C4-2B (cell line): ENCODE results near the gene ENOX2.

Experiments
- H3K27ac ChIP-seq: fragments of 450-650 bp; 2 replicates; pipeline ENCODE4 v1.5.1; 2017
- CTCF ChIP-seq: fragments of 450-650 bp; conservative IDR thresholded peaks from 2 replicates; pipeline ENCODE4 v1.5.1; 2017; ENCODE audit warnings: mild to moderate bottlenecking
- ZFX ChIP-seq: fragments of 450-650 bp; IDR thresholded peaks from 2 replicates; pipeline ENCODE4 v1.6.1; 2017

ENOX2 gene

GRCh38 chrX:130626521-130626920 lies 276.5 kb downstream of the ENOX2 start:
- H3K27ac ChIP-seq: no peak overlapping the region
- TF ChIP-seq CTCF: no peak
- TF ChIP-seq ZFX: no peak

- TF ChIP-seq ZFX (no peak), CTCF (no peak)
- H3K27ac ChIP-seq: no peak overlapping the region
Observed at GRCh38 chrX:130625386-130625785, 277.6 kb downstream of the ENOX2 start.

GRCh38 chrX:130623518-130623917 lies 279.5 kb downstream of the ENOX2 start:
- TF ChIP-seq ZFX: no peak
- no peak for TF ChIP-seq CTCF
- no peak overlapping the region for H3K27ac ChIP-seq

GRCh38 chrX:130615941-130616340 lies 287.1 kb downstream of the ENOX2 start:
- TF ChIP-seq CTCF (no peak), ZFX (no peak)

GRCh38 chrX:130607431-130607830 lies 295.6 kb downstream of the ENOX2 start:
- no peak overlapping the region for H3K27ac ChIP-seq
- no peak for TF ChIP-seq ZFX
- no peak for TF ChIP-seq CTCF

More at GRCh38 chrX:130615941-130616340, 287.1 kb downstream of the ENOX2 start:
- H3K27ac ChIP-seq: no peak overlapping the region

- H3K27ac ChIP-seq: no peak overlapping the region
- TF ChIP-seq ZFX (no peak), CTCF (no peak)
Observed at GRCh38 chrX:130606425-130606824, 296.6 kb downstream of the ENOX2 start.

GRCh38 chrX:130604882-130605281 lies 298.1 kb downstream of the ENOX2 start:
- no peak overlapping the region for H3K27ac ChIP-seq
- TF ChIP-seq CTCF (no peak), ZFX (no peak)
